H1 (cell line): ENCODE data around the gene SPOP. TPM values are rescaled to one million over a fixed set of nuclear protein-coding genes. Genes with fewer than 3 reads are reported as not detected.

Experiments
- CTCF ChIA-PET: fragments of 300-600 bp; sonication (Branson Sonifier 250); formaldehyde crosslinking; loops from one replicate; lab custom pipeline; 2021; ENCODE audit not compliant: partially characterized antibody; lab: Charles Lee
- POLR2A ChIA-PET: fragments of 300-600 bp; sonication (Branson Sonifier 250); formaldehyde crosslinking; loops from one replicate; lab custom pipeline; 2021; ENCODE audit warnings: inconsistent platforms; ENCODE audit not compliant: partially characterized antibody; lab: Charles Lee
- DNase-seq, 2 experiments: peaks; one replicate each; pipeline versions ENCODE4 v3.0.0 to v3.0.0-alpha.2; 2010 to 2022; ENCODE audit warnings: low spot score in 2 of 2, low read depth in 1 of 2, mixed read lengths in 1 of 2
- FAIRE-seq: peaks from 2 replicates; lab custom pipeline; 2011; peaks lifted over from hg19 to GRCh38; lab: Jason Lieb, UNC
- H2AFZ ChIP-seq: 2 replicates; pipeline ENCODE4 v1.8.1; 2012; ENCODE audit warnings: low read length, inconsistent platforms
- H2AK5ac ChIP-seq: 2 replicates; pipeline ENCODE4 v1.6.1; 2013; ENCODE audit warnings: low read depth, low read length
- H2BK120ac ChIP-seq: replicated peaks from 2 replicates; pipeline ENCODE3; 2013; ENCODE audit warnings: low read depth, low read length, inconsistent platforms
- H2BK12ac ChIP-seq: 2 replicates; pipeline ENCODE4 v1.6.1; 2013; ENCODE audit warnings: low read depth, low read length
- H2BK15ac ChIP-seq: 2 replicates; pipeline ENCODE4 v1.6.1; 2013; ENCODE audit warnings: low read length
- H2BK20ac ChIP-seq: 2 replicates; pipeline ENCODE4 v1.6.1; 2013; ENCODE audit warnings: low read length
- H2BK5ac ChIP-seq: 2 replicates; pipeline ENCODE4 v1.6.1; 2013; ENCODE audit warnings: low read depth, low read length
- H3K14ac ChIP-seq: 2 replicates; pipeline ENCODE4 v1.6.1; 2013; ENCODE audit warnings: inconsistent platforms; ENCODE audit not compliant: insufficient read length
- H3K18ac ChIP-seq: 2 replicates; pipeline ENCODE4 v1.6.1; 2013; ENCODE audit warnings: low read length; ENCODE audit errors: extremely low read depth
- H3K23ac ChIP-seq: 2 replicates; pipeline ENCODE4 v1.6.1; 2013; ENCODE audit warnings: inconsistent platforms; ENCODE audit not compliant: insufficient read length
- H3K23me2 ChIP-seq: 2 replicates; pipeline ENCODE4 v1.6.1; 2013; ENCODE audit warnings: low read depth, low read length
- H3K27ac ChIP-seq: 2 replicates; pipeline ENCODE4 v1.6.1; 2011; ENCODE audit warnings: low read depth, low read length, inconsistent platforms
- H3K27me3 ChIP-seq, 4 experiments: replicated peaks in 1 of 4; 1 replicate in 1 of 4; 2 replicates in 3 of 4; pipeline versions ENCODE4 v1.6.1 to v1.8.1; 2011 to 2013; ENCODE audit warnings: low read length in 3 of 4, mild to moderate bottlenecking in 3 of 4, inconsistent platforms in 2 of 4, mixed read lengths in 2 of 4, moderate library complexity in 1 of 4; ENCODE audit not compliant: control insufficient read depth in 3 of 4, insufficient read depth in 3 of 4; ENCODE audit errors: extremely low read depth in 1 of 4
- H3K36me3 ChIP-seq, 4 experiments: 2 replicates each; pipeline versions ENCODE4 v1.6.1 to v1.8.1; 2011 to 2013; ENCODE audit warnings: mild to moderate bottlenecking in 4 of 4, low read length in 3 of 4, moderate library complexity in 2 of 4, control low read depth in 1 of 4, inconsistent platforms in 1 of 4; ENCODE audit not compliant: insufficient read depth in 4 of 4, control insufficient read depth in 2 of 4
- H3K4ac ChIP-seq: replicated peaks from 2 replicates; pipeline ENCODE3; 2013; ENCODE audit warnings: low read length, low read depth, mixed read lengths, inconsistent platforms; ENCODE audit not compliant: insufficient read length
- H3K4me1 ChIP-seq, 4 experiments: replicated peaks in 1 of 4; 1 replicate in 1 of 4; 2 replicates in 3 of 4; pipeline versions ENCODE4 v1.6.1 to v1.8.1; 2011 to 2013; ENCODE audit warnings: low read length in 3 of 4, inconsistent platforms in 2 of 4, mixed read lengths in 1 of 4; ENCODE audit not compliant: insufficient read depth in 4 of 4, control insufficient read depth in 3 of 4
- H3K4me2 ChIP-seq, 2 experiments: 2 replicates each; pipeline versions ENCODE4 v1.6.1 to v1.8.1; 2011 to 2013; ENCODE audit warnings: low read depth in 2 of 2, low read length in 2 of 2, control low read depth in 1 of 2, inconsistent platforms in 1 of 2, mild to moderate bottlenecking in 1 of 2; ENCODE audit not compliant: insufficient read depth in 1 of 2
- H3K4me3 ChIP-seq, 4 experiments: fragments of 200-600, 300-600 bp in 1 of 4; sonication (generic), shearing (Covaris generic), sonication (Bioruptor Twin) in 1 of 4; 2 replicates each; pipeline versions ENCODE4 v1.5.1 to v1.8.1; 2011 to 2016; ENCODE audit warnings: low read length in 4 of 4, low read depth in 3 of 4, control low read depth in 2 of 4, inconsistent platforms in 2 of 4, mild to moderate bottlenecking in 2 of 4, mixed read lengths in 1 of 4, moderate library complexity in 1 of 4; ENCODE audit not compliant: insufficient read depth in 2 of 4; ENCODE audit errors: extremely low read depth in 1 of 4
- H3K56ac ChIP-seq: replicated peaks from 2 replicates; pipeline ENCODE3; 2013; ENCODE audit warnings: low read depth, mild to moderate bottlenecking, mixed read lengths, low read length, inconsistent platforms; ENCODE audit not compliant: insufficient read length
- H3K79me1 ChIP-seq: 2 replicates; pipeline ENCODE4 v1.6.1; 2013; ENCODE audit warnings: low read depth, low read length, control low read depth
- H3K79me2 ChIP-seq, 2 experiments: 2 replicates each; pipeline versions ENCODE4 v1.6.1 to v1.8.1; 2012 to 2013; ENCODE audit warnings: low read length in 2 of 2, mild to moderate bottlenecking in 2 of 2, inconsistent platforms in 1 of 2; ENCODE audit not compliant: insufficient read depth in 2 of 2, control insufficient read depth in 1 of 2
- H3K9ac ChIP-seq, 4 experiments: replicated peaks in 1 of 4; 1 replicate in 1 of 4; 2 replicates in 3 of 4; pipeline versions ENCODE4 v1.6.1 to v1.8.1; 2011 to 2013; ENCODE audit warnings: low read depth in 3 of 4, low read length in 3 of 4, control low read depth in 2 of 4, mild to moderate bottlenecking in 2 of 4, moderate library complexity in 2 of 4, inconsistent platforms in 1 of 4; ENCODE audit errors: extremely low read depth in 1 of 4
- H3K9me3 ChIP-seq, 2 experiments: 2 replicates each; pipeline versions ENCODE4 v1.6.1 to v1.8.1; 2012 to 2013; ENCODE audit warnings: mild to moderate bottlenecking in 2 of 2, moderate library complexity in 2 of 2, control low read depth in 1 of 2, inconsistent platforms in 1 of 2, low read depth in 1 of 2, low read length in 1 of 2, mixed read lengths in 1 of 2; ENCODE audit not compliant: insufficient read depth in 2 of 2
- H4K20me1 ChIP-seq, 2 experiments: replicated peaks in 1 of 2; 2 replicates each; pipeline versions ENCODE3 to v1.8.1; 2011 to 2013; ENCODE audit warnings: inconsistent platforms in 2 of 2, low read length in 2 of 2, mild to moderate bottlenecking in 1 of 2; ENCODE audit not compliant: insufficient read depth in 2 of 2, control insufficient read depth in 1 of 2
- H4K5ac ChIP-seq: 2 replicates; pipeline ENCODE4 v1.6.1; 2013; ENCODE audit warnings: low read length, low read depth, mixed read lengths, inconsistent platforms; ENCODE audit not compliant: insufficient read length
- H4K8ac ChIP-seq: 2 replicates; pipeline ENCODE4 v1.8.0; 2013; ENCODE audit warnings: mild to moderate bottlenecking, moderate library complexity, low read length, inconsistent platforms; ENCODE audit not compliant: insufficient read depth; ENCODE audit errors: extremely low read depth
- H4K91ac ChIP-seq: replicated peaks from 2 replicates; pipeline ENCODE3; 2013; ENCODE audit warnings: low read length, mixed read lengths, inconsistent platforms; ENCODE audit not compliant: insufficient read length
- CBX8 ChIP-seq: fragments of 300-800, 300-1000 bp; sonication (generic); IDR thresholded peaks from 2 replicates; pipeline ENCODE4 v1.7.1; 2016; ENCODE audit warnings: low read depth, low read length, borderline replicate concordance
- CREB1 ChIP-seq: IDR thresholded peaks from 2 replicates; pipeline ENCODE4 v1.6.1; 2012; ENCODE audit warnings: inconsistent platforms
- EP300 ChIP-seq, 2 experiments: IDR thresholded peaks; 1 replicate in 1 of 2; 2 replicates in 1 of 2; pipeline ENCODE4 v1.6.1; 2011 to 2012; ENCODE audit warnings: low read depth in 2 of 2, low read length in 2 of 2, mild to moderate bottlenecking in 2 of 2, borderline replicate concordance in 1 of 2, inconsistent platforms in 1 of 2, moderate library complexity in 1 of 2
- GABPA ChIP-seq: IDR thresholded peaks from 2 replicates; pipeline ENCODE4 v1.6.1; 2011; ENCODE audit warnings: mild to moderate bottlenecking, low read length, moderate library complexity, borderline replicate concordance; ENCODE audit not compliant: insufficient read depth
- NANOG ChIP-seq: IDR thresholded peaks from 2 replicates; pipeline ENCODE4 v1.6.1; 2011; ENCODE audit warnings: low read length, low read depth, mild to moderate bottlenecking, inconsistent platforms; ENCODE audit not compliant: insufficient read depth, poor library complexity, severe bottlenecking
- SAP30 ChIP-seq: fragments of 300-600 bp; sonication (generic); IDR thresholded peaks from 2 replicates; pipeline ENCODE4 v1.7.1; 2012; ENCODE audit warnings: low read length, moderate library complexity, mild to moderate bottlenecking, inconsistent platforms; ENCODE audit not compliant: insufficient read depth, insufficient replicate concordance
- SIN3A ChIP-seq, 2 experiments: IDR thresholded peaks in 1 of 2; conservative IDR thresholded peaks in 1 of 2; 2 replicates each; pipeline ENCODE4 v1.6.1; 2011 to 2012; ENCODE audit warnings: low read length in 2 of 2, improper control_type of control experiment in 1 of 2, low read depth in 1 of 2, mild to moderate bottlenecking in 1 of 2
- YY1 ChIP-seq: IDR thresholded peaks from 2 replicates; pipeline ENCODE4 v1.6.1; 2011; ENCODE audit warnings: low read depth, mild to moderate bottlenecking, low read length
- WGBS, 2 experiments: shearing (Covaris generic) in 1 of 2; methylation state at CpG; one replicate each; pipeline versions ENCODE4 v1.1.6 to v1.1.7; 2013 to 2015; ENCODE audit warnings: low lambda C conversion rate in 2 of 2, mixed read lengths in 2 of 2, inconsistent platforms in 1 of 2, low coverage in 1 of 2, missing lambda C conversion rate in 1 of 2; ENCODE audit not compliant: insufficient replicate concordance in 2 of 2, insufficient coverage in 1 of 2, insufficient read length in 1 of 2; ENCODE audit errors: extremely low coverage in 1 of 2, missing lambda C conversion rate in 1 of 2; 5-methylcytosine and 5-hydroxymethylcytosine counted together
- polyA plus RNA-seq, 7 experiments: library from polyadenylated mRNA; depleted of rRNA in 3 of 7; stranded (reverse) in 5 of 7; unstranded in 2 of 7; fragments of >200 nt in 5 of 7; fragments of 200-250 nt in 2 of 7; gene quantifications; 1 replicate in 5 of 7; 2 replicates in 1 of 7; 4 replicates in 1 of 7; pipeline versions ENCODE4 v1.2.1 to v1.2.3, GENCODE V29; 2011 to 2013; ENCODE audit warnings: missing spikeins in 2 of 7, mixed read lengths in 2 of 7
- total RNA-seq: library from RNA; stranded (reverse); fragmentation: NEBNext Ultra II Directional; extraction: Animal tissue kit (Norgen Biotek cat#: 25700); gene quantifications from 2 replicates; pipeline ENCODE4 v1.2.1, GENCODE V29; 2021
- TF ChIP-seq, protein P1 (sequence below): IDR thresholded peaks from 2 replicates; pipeline ENCODE4 v1.6.1; 2011; ENCODE audit warnings: low read depth, mild to moderate bottlenecking, low read length; ENCODE audit not compliant: insufficient read depth

The SPOP gene
- total and polyA plus RNA-seq, 2 of the 8 experiments (the other 6 are each of a cell fraction or from before 2014, with no cell fraction given) = 13.3 to 25.6 TPM

- peak overlapping the region; percentile 90 for H3K4ac ChIP-seq
- no peak for FAIRE-seq
- H3K18ac ChIP-seq = no peak overlapping the region
- H3K23me2 ChIP-seq = no peaks in the 10 kb centered on the region
- no peaks in the 10 kb centered on the region for H3K79me1 ChIP-seq
- H2BK20ac ChIP-seq = peak overlapping the region; percentile 4; the same call in 1 of the 2 replicates
- H2AK5ac ChIP-seq = no peak overlapping the region
- H3K4me3 ChIP-seq = peak overlapping the region in 1 of 4 experiments; percentile 15; a peak in 1 of 8 replicates
- no peak overlapping the region for H3K27ac ChIP-seq
- peak overlapping the region; percentile 98 for H2AFZ ChIP-seq
- no peaks in the 10 kb centered on the region for H3K79me2 ChIP-seq
- no peak overlapping the region for H2BK5ac ChIP-seq
- peak overlapping the region; percentile 22; the same call in 1 of the 2 replicates for H2BK12ac ChIP-seq
- WGBS, 2 experiments = 20% methylated on average over 27 of the region's 30 CpGs; no CpG with 5 or more reads in 1 of the 2 experiments
- POLR2A ChIA-PET = interaction anchor here (0.6 to 1.4 kb wide), 4 partner anchors 10 to 148 kb away, joined by 3 to 5 read pairs (median 4); partner anchors contain the start of gene NGFR
- H3K9me3 ChIP-seq = no peaks in the 10 kb centered on the region
- H3K23ac ChIP-seq = no peak overlapping the region
- H3K9ac ChIP-seq = no peak overlapping the region
- peak overlapping the region; percentile 61 for H4K91ac ChIP-seq
- H4K5ac ChIP-seq = peak overlapping the region; percentile 51
- no peak overlapping the region for H3K56ac ChIP-seq
- no peak overlapping the region for H3K14ac ChIP-seq
- no peaks in the 10 kb centered on the region for H4K20me1 ChIP-seq
- peak in 1 of 2 experiments; percentile 98 for DNase-seq
- no peak overlapping the region; the same call in 1 of the 2 replicates for H2BK15ac ChIP-seq
- H3K36me3 ChIP-seq = no peaks in the 10 kb centered on the region
- no peak overlapping the region for H2BK120ac ChIP-seq
- CTCF ChIA-PET = interaction anchor here (0.6 to 16.4 kb wide), 62 partner anchors 10 to 445 kb away, joined by 3 to 228 read pairs (median 6); partner anchors contain the start of genes NGFR, NXPH3, PHB1 and PHOSPHO1
- peaks cover 0 to 3% (median 1%) of the 10 kb centered on the region in 4 experiments; a peak in 2 of 7 replicates for H3K27me3 ChIP-seq
- H3K4me2 ChIP-seq = peak overlapping the region in 1 of 2 experiments; percentile 30; a peak in 2 of 4 replicates
- H4K8ac ChIP-seq = peak overlapping the region; percentile 69
- H3K4me1 ChIP-seq = no peaks in the 10 kb centered on the region
- peak in 1 of 2 experiments; percentile 36; a peak in 1 of 3 replicates for TF ChIP-seq EP300 (IDR thresholded peaks at IDR 0.05; ENCODE audit: borderline replicate concordance in 1 of 2, low read depth in 2 of 2, low read length in 2 of 2)
- TF ChIP-seq CREB1 = peak; percentile 47
- TF ChIP-seq NANOG = peak; percentile 34
- TF ChIP-seq YY1 = peak; percentile 59; the same call in 1 of the 2 replicates
- peak; percentile 69 to 85; a peak in 2 of 4 replicates for TF ChIP-seq SIN3A (conservative IDR thresholded peaks at IDR 0.05 in 1 of 2, IDR thresholded peaks at IDR 0.05 in 1 of 2; ENCODE audit: low read depth in 1 of 2, low read length in 2 of 2)
- no peak for TF ChIP-seq SAP30
- no peak for TF ChIP-seq CBX8
- peak; percentile 69; the same call in 1 of the 2 replicates for TF ChIP-seq GABPA
- TF ChIP-seq, protein P1, sequence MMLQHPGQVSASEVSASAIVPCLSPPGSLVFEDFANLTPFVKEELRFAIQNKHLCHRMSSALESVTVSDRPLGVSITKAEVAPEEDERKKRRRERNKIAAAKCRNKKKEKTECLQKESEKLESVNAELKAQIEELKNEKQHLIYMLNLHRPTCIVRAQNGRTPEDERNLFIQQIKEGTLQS = 0 out of 2 replicates have a peak, but pooled peaks have one; percentile 3
Observed at GRCh38 chr17:49556223-49556943, 121.5 kb downstream of the SPOP start.
